Stimulated activated CD4-positive, alpha-beta T cell treated with anti-CD3 and anti-CD28 coated beads, Interleukin-15, amount 100 ng/mL, for 24 hours (primary cell): ENCODE results near the gene NIPAL3.
A peak's percentile ranks its signal among the peaks of the same experiment; 100 is the strongest.
"Not testable (repeated sequence)": the region's sequence is repeated elsewhere in the genome, so short reads cannot be mapped to it uniquely, and the experiment has no call there.

Source experiments
- DNase-seq: peaks from one replicate; pipeline ENCODE4 v3.0.0-alpha.2; 2020

Gene NIPAL3

DNA sequence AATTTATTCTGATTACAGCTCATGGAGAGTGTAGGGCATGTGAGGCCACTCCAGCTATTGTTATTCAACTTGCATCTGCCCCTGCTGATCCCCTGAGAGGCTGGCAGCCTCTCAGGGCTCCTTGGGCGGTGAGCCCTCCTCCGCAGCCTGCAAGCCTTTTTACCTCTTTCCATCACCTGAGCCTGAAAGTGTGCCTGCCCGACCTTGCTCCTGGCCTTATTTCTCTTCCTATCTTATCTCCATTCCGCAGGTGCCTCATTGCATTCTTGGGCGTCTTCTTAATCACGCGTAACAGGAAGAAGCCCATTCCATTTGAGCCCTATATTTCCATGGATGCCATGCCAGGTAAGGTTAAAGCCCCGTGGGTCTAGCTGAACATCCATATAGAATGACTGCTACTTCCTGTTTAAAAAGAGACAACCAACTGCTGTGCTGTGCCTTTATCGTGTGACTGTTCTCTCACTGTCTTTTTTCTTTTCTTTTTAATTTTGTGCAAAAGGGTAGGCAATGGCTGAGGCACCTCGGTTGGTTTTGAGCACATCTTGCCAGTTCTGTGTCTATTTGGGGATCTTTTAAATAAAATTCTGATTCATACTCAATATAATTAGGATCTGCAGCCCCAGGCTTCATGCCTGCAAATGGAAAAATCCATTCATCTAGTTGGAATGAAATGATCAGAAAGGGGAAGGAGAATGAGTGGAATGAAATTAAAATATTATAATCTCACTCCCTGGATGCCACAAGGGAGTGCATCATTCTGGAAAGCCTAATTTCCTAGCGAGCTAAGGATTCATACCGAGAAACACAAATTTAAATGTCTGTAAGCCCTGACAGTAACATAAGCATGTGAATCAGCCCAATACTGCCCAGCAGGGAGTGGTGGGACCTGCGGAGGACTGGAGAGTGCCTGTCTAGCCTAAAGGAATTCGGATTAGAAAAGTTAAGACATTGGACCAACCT is 48.5 kb downstream of the NIPAL3 start:
- DNase-seq = no peak

DNA sequence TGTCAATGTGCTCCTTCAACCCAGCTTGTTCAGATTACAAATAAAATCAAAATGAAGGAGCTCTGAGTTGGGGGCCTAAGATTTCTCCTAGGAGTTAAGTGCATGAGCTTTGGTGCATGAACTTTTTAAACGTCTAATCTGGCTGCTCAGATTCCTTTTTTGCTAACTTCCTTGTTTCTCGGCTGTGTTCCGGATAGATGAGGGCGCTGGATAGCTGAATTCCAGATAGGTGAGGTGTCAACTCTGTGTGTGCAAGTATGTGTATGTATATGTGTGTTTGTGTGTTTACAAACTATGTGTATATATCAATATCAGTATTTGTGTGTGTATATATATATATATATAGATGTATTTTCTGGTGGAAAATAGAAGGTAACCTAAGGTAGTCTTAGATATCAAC is 49.5 kb downstream of the NIPAL3 start:
- no peak for DNase-seq

DNA sequence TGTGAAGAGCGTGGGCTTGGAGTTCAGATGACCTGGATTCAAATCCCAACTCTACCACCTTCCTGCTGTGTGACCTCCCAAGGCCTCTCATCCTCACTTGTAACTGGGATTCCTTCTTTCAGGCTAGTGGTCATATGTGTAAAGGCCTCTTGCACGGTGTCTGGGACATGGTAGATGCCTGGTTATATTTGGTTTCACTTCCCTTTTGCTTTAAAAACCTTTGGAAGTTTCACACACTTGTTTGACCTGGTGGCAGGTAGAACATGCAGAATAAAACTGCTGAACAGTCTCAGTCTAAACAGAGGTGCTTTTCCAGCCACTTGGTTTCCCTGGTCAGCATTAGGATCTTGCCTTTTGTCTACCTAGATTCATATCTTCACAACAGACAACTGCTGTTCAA is 50.0 kb downstream of the NIPAL3 start:
- no peak for DNase-seq

DNA sequence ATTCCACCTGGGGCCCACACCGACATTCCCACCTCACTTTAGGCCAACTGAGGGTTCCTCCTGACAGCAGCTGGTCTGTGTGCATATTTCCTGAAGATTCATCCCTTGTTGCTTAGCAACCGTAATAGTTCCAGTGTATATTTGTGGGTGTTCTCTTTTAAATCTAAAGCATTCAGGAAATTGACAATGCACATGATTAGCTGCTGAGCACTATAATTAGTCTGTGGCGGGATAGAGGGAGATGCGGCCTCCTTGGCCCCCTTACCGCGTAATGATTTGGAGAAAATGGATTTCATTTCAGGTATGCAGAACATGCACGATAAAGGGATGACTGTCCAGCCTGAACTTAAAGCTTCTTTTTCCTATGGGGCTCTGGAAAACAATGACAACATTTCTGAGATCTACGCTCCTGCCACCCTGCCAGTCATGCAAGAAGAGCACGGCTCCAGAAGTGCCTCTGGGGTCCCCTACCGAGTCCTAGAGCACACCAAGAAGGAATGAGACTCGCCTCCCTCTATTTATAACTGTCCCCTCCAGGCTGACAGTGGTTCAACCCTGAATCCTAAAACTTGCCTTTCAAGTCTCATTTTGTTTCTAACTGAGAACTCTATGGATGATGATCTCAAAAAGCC is 53.2 kb downstream of the NIPAL3 start:
- DNase-seq = no peak

DNA sequence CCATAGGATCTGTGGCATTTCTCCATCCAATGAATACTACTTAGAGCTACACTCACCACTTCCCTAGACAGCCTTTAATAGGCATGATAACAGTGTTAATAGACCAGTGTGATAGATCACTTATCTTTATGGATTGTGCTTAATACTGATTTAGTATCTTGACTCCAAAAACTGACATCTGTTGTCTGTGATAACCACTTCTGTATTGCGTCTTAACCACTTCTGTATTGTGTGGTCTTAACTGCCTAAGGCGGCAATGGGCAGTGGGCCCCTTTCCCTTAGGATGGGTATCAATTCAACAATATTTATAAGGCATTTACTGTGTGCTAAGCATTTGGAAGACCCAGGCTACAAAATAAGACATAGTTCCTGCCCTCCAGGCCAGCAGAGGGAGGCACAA is 55.0 kb downstream of the NIPAL3 start:
- no peak for DNase-seq

DNA sequence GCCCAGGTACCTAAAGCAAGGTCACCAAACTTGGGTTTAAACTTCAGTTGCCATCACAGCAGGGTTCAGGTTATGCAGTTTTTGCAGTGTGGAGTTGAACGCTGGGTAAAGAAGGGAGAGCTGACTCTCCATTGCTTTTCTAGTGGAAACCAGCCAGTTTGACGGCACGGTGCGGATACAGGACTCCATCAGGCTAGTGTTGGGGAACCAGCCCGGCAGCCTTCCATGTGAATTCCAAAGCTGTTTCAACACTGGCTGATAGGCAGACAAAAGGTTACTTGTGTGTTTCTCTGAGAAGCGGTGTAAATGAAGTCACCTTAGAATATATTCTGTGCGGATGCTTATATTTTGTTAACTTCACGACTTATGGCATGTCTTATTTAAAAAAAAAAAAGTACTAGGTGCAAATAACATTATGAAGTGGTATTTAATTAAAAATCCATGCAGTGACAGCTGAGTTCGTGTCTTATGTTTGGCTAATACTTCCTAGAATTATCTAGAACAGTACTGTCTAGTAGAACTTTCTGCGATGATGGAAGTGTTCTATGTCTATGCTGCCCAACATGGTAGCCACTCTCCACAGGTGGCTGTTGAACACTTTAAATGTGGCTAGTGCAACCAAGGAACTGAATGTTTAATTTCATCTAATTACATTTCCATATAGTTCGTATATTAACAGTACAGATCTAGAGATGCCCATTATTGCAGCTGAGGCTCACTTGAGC is 57.1 kb downstream of the NIPAL3 start:
- DNase-seq = no peak

DNA sequence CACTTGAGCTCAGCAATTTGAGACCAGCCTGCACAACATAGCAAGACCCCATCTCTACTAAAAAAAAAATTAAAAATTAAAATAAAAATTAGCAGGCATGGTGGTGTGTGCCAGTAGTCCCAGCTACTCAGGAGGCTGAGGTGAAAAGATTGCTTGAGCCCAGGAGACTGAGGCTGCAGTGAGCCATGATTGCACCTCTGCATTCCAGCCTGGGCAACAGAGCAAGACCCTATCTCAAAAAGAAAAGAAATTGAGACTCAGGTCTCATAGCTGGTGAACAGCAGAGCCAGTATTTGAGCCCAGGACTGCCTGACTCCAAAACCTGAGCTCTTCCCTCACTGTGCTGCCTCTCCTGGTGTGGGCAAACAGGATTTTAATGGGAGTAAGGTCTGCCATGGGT is 58.6 kb downstream of the NIPAL3 start:
- no peak for DNase-seq

DNA sequence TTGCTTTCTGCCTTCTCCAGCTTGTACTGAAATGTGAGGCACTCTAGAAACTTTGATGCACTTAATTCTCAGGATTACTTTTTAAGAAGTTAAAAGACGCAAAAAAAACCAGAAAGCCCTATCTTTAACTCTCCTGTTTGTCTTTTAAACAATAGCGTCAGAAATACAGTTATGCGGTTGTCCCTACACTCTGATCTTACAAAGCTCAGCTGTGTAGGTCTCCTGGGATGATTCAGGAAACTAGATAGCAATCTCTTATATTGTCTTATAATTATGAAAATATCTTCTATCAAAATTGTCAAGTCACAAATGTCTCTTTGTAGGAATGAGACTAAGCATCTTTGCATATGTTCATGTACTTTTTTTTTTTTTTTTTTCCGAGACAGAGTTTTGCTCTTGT is 60.1 kb downstream of the NIPAL3 start:
- DNase-seq = no peak

DNA sequence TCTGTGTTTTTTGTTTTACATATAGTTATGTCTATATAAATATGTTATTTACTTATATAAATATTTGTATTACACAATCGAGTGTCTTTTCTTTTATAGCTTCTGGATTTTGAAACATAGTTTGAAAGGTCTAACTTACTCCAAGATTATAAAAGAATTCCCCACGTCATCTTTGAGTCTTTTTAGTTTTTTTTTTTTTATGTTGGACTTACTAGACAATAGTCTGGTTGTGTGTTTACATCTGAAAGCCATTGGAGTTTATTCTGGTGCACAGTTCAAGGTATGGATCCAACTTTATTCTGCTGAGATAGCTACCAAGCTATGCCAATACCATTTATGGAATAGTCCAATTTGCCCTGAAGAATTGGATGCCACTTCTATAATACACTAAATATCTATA is 61.0 kb downstream of the NIPAL3 start:
- no peak for DNase-seq

DNA sequence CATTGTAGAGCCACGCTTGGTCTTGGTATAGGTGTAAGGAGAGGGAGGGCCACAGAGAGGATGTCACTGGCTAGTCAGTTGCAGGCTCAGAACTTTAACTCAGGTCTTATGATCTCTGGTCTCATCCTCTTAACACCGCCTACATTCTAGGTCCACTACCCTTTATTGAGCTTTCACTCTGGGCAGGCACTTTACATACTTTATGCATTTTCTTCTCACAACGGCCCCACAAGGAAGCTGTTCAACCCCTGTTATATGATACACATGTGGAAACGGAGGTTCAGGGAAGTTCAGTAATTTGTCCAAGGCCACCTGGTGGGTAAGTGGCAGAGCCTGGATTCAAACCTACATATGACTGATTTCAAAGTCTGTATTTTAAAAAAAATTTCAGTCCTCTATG is 61.7 kb downstream of the NIPAL3 start:
- no peak for DNase-seq

DNA sequence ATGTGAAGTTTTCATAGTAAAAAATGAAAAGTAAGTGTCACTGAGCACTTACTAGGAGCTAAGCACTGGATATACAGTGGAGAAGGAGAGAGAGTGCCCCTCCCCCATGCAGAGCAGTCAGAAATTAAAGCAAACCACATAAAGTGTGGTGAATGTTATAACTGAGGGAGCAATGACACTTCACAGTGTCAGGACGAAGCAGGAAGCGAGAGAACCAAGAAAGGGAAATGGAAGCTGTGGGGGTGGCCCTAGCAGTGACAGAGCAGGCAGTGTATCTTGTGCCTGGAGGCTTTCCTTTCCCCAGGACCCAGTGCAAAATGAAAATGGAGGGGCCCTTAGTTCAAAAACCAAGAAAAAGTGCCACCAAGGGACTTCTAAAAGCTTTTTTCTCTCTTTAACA is 65.5 kb downstream of the NIPAL3 start:
- DNase-seq = peak; percentile 76

DNA sequence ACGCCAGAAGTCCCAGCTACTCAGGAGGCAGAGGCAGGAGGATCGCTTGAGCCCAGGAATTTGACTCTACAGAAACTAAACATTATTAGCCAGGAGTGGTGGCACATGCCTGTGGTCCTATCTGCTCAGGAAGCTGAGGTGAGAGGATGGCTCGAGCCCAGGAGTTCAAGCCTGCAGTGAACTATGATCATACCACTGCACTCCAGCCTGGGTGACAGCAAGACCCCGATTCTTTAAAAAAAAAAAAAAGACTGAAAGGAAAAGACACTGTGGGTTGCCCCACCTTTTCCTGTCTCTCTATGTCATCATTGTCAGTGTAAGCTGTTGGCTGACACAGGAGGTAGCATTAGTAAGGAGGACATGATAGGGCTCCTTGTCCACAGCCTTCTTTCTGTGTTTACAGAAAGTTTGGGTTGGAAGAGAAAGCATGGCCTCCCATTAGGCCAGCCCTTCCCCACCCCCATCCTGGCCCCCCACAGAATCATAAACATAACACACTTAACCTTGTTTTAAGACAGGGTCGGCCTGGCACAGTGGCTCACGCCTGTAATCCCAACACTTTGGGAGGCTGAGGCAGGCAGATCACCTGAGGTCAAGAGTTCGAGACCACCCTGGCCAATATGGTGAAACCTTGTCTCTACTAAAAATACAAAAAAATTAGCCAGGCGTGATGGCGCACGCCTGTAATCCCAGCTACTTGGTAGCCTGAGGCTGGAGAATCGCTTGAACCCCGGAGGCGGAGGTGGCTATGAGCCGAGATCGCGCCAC is 66.4 kb downstream of the NIPAL3 start:
- peak; percentile 22 for DNase-seq

DNA sequence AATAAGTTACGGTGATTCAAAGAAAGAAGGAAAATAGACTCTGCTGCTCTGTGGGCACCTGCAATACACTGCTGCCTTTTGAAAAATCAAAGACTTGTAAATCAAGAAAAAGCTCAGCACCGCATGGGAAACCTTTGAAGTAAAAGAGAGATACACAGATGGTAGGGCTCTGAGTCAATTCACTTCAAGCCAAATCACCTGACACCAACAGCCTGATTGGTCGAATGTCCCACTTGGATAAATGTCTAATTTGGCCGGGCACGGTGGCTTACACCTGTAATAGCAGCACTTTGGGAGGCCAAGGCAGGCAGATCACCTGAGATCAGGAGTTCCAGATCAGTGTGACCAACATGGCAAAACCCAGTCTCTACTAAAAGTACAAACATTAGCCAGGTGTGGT is 67.8 kb downstream of the NIPAL3 start:
- peak; percentile 41 for DNase-seq

DNA sequence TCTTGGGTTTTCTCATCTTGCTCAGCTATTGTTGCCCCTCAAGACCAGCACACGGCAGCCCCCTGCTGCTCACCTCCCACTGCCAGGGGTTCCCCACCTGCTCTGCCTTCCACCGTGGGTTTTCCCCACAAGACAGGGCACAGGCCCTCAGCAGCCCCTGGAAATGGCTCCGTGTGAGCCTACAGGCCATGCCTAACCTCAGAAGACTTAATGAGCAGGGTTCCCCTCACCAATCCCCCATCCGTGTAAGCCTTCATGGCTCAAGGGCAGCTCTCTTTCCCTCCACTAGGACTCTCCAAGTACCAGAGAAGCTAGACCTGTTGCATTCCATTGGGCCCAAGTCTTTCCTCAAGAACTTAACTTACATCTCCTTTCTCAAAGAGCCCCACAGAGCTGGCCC is 68.6 kb downstream of the NIPAL3 start:
- DNase-seq = peak; percentile 26

DNA sequence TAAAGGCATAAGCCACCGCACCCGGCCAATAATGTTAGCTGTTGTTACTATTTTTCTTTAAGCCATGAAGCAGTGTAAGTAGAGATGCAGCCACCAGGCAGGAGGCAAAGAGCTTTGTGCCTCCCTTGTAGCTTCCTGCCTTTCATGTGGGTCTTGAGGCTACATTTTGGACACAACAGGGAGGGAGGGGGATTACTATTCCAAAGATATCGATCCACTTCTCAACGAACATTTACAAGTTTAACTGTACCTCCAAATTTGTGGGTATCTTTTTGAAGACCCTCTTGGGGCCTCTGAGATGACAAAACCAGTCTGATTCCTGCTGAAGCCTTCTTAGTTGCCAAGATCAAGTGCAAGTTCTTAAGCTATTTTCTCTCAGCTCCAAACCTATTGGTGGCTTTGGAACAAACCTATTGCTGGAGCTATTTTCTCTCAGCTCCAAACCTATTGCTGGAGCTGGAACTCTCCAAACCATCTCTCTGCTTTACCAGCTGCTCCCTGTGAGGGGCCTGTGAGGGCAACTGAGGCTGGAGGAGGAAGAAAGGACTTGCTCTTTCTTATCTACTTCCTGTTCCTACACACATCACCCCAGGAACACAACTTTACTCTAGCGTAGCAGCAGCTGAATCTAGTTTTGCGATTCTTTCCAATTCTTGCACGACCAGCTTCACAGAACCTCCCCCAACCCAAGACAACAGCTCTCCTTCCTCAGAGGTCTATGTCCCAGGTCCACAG is 70.9 kb downstream of the NIPAL3 start:
- DNase-seq = peak; percentile 25

DNA sequence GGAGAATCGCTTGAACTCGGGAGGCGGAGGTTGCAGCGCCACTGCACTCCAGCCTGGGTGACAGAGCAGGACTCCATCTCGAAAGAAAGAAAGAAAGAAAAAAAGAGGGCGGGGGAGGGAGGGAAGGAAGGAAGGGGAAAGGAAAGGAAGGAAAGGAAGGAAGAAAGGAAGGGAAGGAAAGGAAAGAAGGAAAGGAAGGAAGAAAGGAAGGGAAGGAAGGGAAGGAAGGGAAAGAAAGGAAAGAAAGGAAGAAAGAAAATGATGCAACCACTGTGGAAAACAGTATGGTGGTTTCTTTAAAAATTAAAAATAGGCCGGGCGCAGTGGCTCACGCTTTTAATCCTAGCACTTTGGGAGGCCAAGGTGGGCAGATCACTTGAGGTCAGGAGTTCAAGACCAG is 71.9 kb downstream of the NIPAL3 start:
- no peak for DNase-seq

DNA sequence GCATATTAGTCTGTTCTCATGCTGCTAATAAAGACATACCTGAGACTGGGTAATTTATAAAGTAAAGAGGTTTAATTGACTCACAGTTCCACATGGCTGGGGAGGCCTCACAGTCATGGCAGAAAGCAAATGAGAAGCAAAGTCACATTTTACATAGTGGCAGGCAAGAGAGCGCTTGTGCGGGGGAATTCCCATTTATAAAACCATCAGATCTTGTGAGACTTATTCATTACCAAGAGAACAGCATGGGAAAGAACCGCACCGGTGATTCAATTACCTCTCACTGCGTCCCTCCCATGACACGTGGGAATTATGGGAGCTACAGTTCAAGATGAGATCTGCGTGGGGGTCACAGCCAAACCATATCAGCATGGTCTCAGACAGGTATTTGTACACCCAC is 72.6 kb downstream of the NIPAL3 start:
- DNase-seq = peak; percentile 81

DNA sequence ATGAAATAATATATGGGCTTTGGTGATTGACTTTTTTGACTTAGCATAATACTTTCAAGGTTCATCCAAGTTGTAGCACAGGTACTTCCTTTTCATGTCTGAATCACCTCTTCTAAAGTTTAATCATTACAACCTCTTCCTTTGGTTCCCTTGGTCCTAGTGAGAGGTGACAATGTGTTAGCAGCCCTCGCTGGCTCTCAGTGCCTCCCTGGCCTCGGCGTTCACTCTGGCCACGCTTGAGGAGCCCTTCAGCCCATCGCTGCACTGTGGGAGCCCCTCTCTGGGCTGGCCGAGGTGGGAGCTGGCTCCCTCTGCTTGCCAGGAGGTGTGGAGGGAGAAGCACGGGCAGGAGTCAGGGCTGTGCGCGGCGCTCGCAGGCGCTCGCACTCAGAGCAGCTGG is 74.1 kb downstream of the NIPAL3 start:
- DNase-seq = no peak

DNA sequence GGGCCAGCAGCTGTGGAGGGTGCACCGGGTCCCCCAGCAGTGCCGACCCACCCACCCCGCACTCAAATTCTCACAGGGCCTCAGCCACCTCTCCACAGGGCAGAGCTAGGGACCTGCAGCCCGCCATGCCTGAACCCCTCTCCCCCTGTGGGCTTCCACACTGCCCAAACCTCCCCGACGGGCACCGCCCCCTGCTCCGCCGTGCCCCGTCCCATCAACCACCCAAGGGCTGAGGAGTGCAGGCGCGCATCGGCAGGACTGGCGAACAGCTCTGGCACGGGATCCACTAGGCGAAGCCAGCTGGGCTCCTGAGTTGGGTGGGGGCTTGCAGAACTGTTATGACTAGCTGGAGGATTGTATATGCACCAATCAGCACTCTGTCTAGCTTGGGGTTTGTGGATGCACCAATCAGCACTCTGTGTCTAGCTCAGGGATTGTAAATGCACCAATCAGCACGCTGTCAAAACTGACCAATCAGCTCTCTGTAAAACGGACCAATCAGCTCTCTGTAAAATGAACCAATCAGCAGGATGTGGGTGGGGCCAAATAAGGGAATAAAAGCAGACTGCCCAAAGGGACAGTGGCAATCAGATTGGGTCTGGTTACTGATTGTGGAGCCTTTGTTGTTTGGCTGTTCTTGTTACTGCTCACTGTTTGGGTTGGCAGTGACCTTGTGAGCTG is 74.6 kb downstream of the NIPAL3 start:
- no peak for DNase-seq

DNA sequence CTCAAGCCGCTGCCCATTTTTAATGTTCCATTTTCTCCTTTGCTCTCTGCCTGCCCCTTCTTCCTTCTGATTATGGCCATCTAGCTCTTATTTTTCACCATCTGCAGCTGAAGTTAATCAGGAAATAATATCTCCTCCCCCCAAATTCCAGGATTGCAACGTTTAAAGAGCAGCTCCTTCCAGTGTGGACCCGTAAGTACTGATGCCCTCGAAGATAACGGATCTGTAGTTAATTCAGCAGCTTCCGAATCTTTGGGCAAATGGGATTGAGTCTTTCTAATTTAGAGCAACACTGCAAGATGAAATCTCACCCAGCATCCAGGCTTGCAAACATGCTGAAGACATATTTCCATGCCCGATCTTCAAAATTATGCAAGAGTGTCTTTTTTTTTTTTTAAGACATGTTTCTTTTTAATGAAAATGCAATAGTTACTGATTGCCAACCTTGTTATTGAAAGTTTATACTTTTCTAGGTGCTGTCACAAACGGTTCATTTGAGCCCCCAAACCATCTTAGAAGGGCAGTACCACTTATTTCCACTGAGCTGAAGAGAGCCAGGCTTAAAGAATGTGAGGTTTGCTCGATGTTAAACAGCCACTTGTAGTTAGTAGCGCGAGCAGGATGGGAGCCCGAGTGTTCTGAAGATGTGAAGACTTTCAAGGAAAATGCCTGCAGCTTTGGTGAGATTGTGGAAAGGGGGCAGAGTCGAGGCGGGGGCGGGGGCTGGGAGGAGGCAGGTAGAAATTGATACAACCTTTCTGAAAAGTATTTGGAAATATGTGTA is 76.2 kb downstream of the NIPAL3 start:
- no peak for DNase-seq

DNA sequence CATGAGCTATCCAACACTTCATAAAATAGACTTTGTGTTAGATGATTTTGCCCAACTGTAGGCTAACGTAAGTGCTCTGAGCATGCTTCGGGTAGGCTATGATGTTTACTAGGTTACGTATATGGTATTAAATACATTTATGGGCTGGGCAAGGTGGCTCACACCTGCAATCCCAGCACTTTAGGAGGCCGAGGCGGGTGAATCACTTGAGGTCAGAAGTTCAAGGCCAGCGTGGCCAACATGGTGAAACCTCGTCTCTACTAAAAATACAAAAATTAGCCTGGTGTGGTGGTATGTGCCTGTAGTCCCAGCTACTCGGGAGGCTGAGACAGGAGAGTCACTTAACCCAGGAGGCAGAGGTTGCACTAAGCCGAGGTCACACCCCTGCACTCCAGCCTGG is 77.3 kb downstream of the NIPAL3 start:
- not testable (repeated sequence) for DNase-seq
